Calu3 (cell line): ENCODE measurements around the gene DIP2A. TPM values are rescaled to one million over a fixed set of nuclear protein-coding genes. Genes with fewer than 3 reads are reported as not detected.

ENCODE experiments used
- BruUV-seq: library from RNA; stranded (reverse); fragments of 400-500 nt; replicated peaks from 2 replicates; lab custom pipeline; 2021; lab: Mats Ljungman, UMichigan
- CTCF ChIA-PET: fragments of 300-600 bp; sonication (Branson Sonifier 250); formaldehyde crosslinking; loops from one replicate; lab custom pipeline; 2022; ENCODE audit warnings: antibody characterized with exemption; lab: Charles Lee
- DNase-seq: peaks from one replicate; pipeline ENCODE4 v3.0.0; 2022
- H3K27ac Mint-ChIP-seq: one replicate; pipeline ENCODE4 v1.8.0; 2022; ENCODE audit warnings: mixed read lengths; ENCODE audit not compliant: unreplicated experiment
- H3K27me3 Mint-ChIP-seq: one replicate; pipeline ENCODE4 v1.8.0; 2022; ENCODE audit warnings: mixed read lengths; ENCODE audit not compliant: unreplicated experiment
- H3K36me3 Mint-ChIP-seq: one replicate; pipeline ENCODE4 v1.8.0; 2022; ENCODE audit warnings: mild to moderate bottlenecking, moderate library complexity, mixed read lengths; ENCODE audit not compliant: insufficient read depth, unreplicated experiment
- H3K4me1 Mint-ChIP-seq: one replicate; pipeline ENCODE4 v1.8.0; 2022; ENCODE audit warnings: mild to moderate bottlenecking, low read depth, mixed read lengths; ENCODE audit not compliant: unreplicated experiment
- H3K4me3 Mint-ChIP-seq: one replicate; pipeline ENCODE4 v1.8.0; 2022; ENCODE audit warnings: mild to moderate bottlenecking, low read depth, moderate library complexity, mixed read lengths; ENCODE audit not compliant: unreplicated experiment
- H3K9me3 Mint-ChIP-seq: one replicate; pipeline ENCODE4 v1.8.0; 2022; ENCODE audit warnings: low read depth, mixed read lengths; ENCODE audit not compliant: unreplicated experiment
- intact Hi-C: fragments of 100-400 bp; cut with micrococcal nuclease; formaldehyde crosslinking; loops from one replicate; pipeline ENCODE4 v1.10.0; 2022; ENCODE audit not compliant: unreplicated experiment
- total RNA-seq: library from RNA; stranded (reverse); gene quantifications from 2 replicates; pipeline ENCODE4 v1.2.3, GENCODE V29; 2022
- TF ChIP-seq, protein P1 (sequence below): fragments of 200-600 bp; IDR thresholded peaks from one replicate; pipeline ENCODE4 v1.8.0; 2022; ENCODE audit warnings: antibody characterized with exemption; ENCODE audit not compliant: unreplicated experiment

Gene DIP2A
- total RNA-seq, 1 experiment from 2014 or later = 29.3 TPM

DNA sequence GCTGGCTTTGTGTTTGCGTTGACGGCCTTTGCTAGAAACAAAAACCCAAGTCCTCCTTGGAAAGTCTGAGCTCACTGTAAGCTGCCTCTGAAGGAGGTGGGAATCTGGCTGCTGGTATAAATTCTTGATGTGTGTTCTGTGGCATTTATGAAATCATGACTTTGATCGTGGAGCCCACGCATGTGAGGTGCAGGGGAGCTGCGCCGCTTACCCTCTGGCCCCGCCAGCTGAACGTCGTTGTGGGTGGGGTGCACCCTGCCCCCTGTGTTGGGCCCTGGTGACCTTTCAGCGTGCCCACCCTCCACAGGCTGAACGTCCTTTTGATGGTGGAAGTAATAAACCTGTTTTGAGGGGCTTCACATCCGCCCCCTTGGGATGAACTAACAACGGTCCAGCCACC, 21.2 kb upstream of the DIP2A start:
- no TSS peak for BruUV-seq
- intact Hi-C loops = no loop called here
- no peaks in the 10 kb centered on the region for H3K4me1 Mint-ChIP-seq
- no peak overlapping the region for H3K27ac Mint-ChIP-seq
- TF ChIP-seq, protein P1, sequence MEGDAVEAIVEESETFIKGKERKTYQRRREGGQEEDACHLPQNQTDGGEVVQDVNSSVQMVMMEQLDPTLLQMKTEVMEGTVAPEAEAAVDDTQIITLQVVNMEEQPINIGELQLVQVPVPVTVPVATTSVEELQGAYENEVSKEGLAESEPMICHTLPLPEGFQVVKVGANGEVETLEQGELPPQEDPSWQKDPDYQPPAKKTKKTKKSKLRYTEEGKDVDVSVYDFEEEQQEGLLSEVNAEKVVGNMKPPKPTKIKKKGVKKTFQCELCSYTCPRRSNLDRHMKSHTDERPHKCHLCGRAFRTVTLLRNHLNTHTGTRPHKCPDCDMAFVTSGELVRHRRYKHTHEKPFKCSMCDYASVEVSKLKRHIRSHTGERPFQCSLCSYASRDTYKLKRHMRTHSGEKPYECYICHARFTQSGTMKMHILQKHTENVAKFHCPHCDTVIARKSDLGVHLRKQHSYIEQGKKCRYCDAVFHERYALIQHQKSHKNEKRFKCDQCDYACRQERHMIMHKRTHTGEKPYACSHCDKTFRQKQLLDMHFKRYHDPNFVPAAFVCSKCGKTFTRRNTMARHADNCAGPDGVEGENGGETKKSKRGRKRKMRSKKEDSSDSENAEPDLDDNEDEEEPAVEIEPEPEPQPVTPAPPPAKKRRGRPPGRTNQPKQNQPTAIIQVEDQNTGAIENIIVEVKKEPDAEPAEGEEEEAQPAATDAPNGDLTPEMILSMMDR = no peak
- H3K36me3 Mint-ChIP-seq = peaks cover 24% of the 10 kb centered on the region
- H3K27me3 Mint-ChIP-seq = no peaks in the 10 kb centered on the region
- CTCF ChIA-PET = interaction anchor here (1.9 kb wide), 1 partner anchor 10 kb away, joined by 3 read pairs; no protein-coding TSS in a partner anchor
- H3K9me3 Mint-ChIP-seq = no peaks in the 10 kb centered on the region
- H3K4me3 Mint-ChIP-seq = no peak overlapping the region
- no peak for DNase-seq

DNA sequence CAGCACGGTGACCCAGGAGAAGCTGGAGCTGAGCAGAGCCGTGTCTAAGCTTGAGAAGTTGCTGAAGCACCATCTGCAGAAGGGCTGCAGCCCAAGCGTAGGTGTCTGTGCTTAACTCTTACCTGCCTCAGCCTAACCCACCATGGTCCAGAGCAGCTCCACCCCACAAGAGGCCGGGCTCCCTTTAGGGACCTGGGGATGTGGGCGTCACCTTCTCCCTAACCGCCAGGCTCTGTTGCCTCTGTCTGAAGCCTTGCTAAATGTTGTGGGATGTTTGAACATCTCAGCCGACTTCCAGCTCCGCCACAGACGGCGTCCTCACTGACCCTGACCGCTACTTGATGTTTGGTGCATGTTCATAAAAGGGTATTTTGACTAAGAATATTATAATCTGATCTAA, 20.4 kb upstream of the DIP2A start:
- H3K36me3 Mint-ChIP-seq = peaks cover 32% of the 10 kb centered on the region
- TF ChIP-seq, protein P1 = no peak
- H3K27ac Mint-ChIP-seq = no peak overlapping the region
- H3K27me3 Mint-ChIP-seq = no peaks in the 10 kb centered on the region
- DNase-seq = no peak
- H3K4me1 Mint-ChIP-seq = no peaks in the 10 kb centered on the region
- BruUV-seq = no TSS peak
- no peak overlapping the region for H3K4me3 Mint-ChIP-seq
- intact Hi-C loops = no loop called here
- CTCF ChIA-PET = interaction anchor here (0.6 to 1.9 kb wide), 2 partner anchors 11 to 59 kb away, joined by 3 read pairs; no protein-coding TSS in a partner anchor
- H3K9me3 Mint-ChIP-seq = no peaks in the 10 kb centered on the region

DNA sequence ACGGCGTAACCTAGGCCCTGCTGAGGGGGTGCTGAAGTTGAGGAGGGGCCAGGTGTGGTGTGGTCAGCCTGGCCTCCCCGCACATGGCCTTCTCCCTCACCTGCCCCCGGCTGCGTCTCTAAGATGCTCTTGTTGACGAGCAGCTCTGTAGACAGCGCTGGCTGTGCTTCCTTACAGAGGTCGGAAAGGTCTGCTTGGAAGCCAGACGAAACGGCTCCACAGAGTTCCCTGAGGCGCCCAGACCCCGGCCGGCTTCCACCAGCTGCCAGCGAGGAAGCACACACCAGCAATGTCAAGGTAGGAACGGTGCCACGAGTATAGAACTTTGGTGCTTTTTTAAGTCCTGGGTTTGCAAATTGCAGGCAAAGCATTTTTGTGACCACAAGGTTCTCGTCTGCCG, 18.8 kb upstream of the DIP2A start:
- no peaks in the 10 kb centered on the region for H3K4me1 Mint-ChIP-seq
- no TSS peak for BruUV-seq
- TF ChIP-seq, protein P1 = no peak
- H3K36me3 Mint-ChIP-seq = peaks cover 28% of the 10 kb centered on the region
- H3K27ac Mint-ChIP-seq = no peak overlapping the region
- CTCF ChIA-PET = interaction anchor here (0.6 kb wide), 1 partner anchor 1740 kb away, joined by 6 read pairs; no protein-coding TSS in a partner anchor
- H3K9me3 Mint-ChIP-seq = no peaks in the 10 kb centered on the region
- no peak overlapping the region for H3K4me3 Mint-ChIP-seq
- H3K27me3 Mint-ChIP-seq = no peaks in the 10 kb centered on the region
- intact Hi-C loops = no loop called here
- DNase-seq = no peak

DNA sequence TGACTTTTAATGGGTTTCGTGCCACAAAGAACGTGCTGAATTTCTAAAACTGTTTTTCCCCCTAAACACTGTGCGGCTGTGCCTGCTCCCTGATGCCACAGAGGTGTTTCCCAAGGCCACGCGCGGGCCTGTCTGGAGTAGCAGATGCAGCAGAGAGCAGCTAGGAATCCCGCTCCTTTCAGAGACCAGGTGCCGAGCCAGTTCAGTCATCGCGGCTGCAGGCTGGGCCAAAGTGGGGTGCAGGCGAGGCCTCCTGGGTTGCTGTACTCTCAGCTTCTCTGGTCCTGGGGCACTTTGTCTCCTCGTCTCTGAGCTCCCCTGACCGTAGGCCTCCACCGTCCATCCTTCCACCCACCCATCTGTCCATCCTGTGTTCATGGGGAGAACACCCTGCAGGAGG, 17.4 kb upstream of the DIP2A start:
- CTCF ChIA-PET = interaction anchor here (0.6 kb wide), 1 partner anchor 136 kb away, joined by 7 read pairs; no protein-coding TSS in a partner anchor
- TF ChIP-seq, protein P1 = no peak
- H3K27me3 Mint-ChIP-seq = no peaks in the 10 kb centered on the region
- no TSS peak for BruUV-seq
- no peaks in the 10 kb centered on the region for H3K4me1 Mint-ChIP-seq
- H3K27ac Mint-ChIP-seq = no peak overlapping the region
- DNase-seq = no peak
- peaks cover 28% of the 10 kb centered on the region for H3K36me3 Mint-ChIP-seq
- no peaks in the 10 kb centered on the region for H3K9me3 Mint-ChIP-seq
- intact Hi-C loops = no loop called here
- H3K4me3 Mint-ChIP-seq = no peak overlapping the region
